K562 (cell line): Measurements from ENCODE around the gene WDR93. TPM values are rescaled to one million over a fixed set of nuclear protein-coding genes. Genes with fewer than 3 reads are reported as not detected.

Experiments
- DNMT1 ChIP-seq: fragments of 450-650 bp; IDR thresholded peaks from 2 replicates; pipeline ENCODE4 v1.6.1; 2016; ENCODE audit warnings: antibody characterized with exemption, mild to moderate bottlenecking
- polyA plus RNA-seq, 8 experiments: library from polyadenylated mRNA; depleted of rRNA in 4 of 8; stranded (reverse) in 5 of 8; unstranded in 3 of 8; fragments of >200 nt; fragmentation: Nextera tagmentation in 2 of 8; fragmentation: Illumina TruSeq in 1 of 8; extraction: Ambion mirVana in 2 of 8; extraction: Trizol in 1 of 8; gene quantifications; 2 replicates each; pipeline versions ENCODE4 v1.2.1 to v1.2.3, GENCODE V29; 2011 to 2014; ENCODE audit warnings: inconsistent platforms in 1 of 8, missing spikeins in 1 of 8
- total RNA-seq, 7 experiments: library from RNA; depleted of rRNA in 6 of 7; stranded (reverse); fragments of >200 nt in 6 of 7; fragmentation: Illumina TruSeq in 2 of 7; extraction: Trizol in 2 of 7; gene quantifications; 2 replicates each; pipeline versions ENCODE4 v1.2.1 to v1.2.3, GENCODE V29; 2011 to 2021; ENCODE audit warnings: low replicate concordance in 1 of 7
- TF ChIP-seq, protein P1 (sequence below): sonication (generic); formaldehyde crosslinking; IDR thresholded peaks from 2 replicates; pipeline ENCODE4 v1.8.0; 2023; ENCODE audit warnings: missing genetic modification reagents, mild to moderate bottlenecking, borderline replicate concordance
- TF ChIP-seq, protein P2 (sequence below): sonication (generic); formaldehyde crosslinking; IDR thresholded peaks from 2 replicates; pipeline ENCODE4 v1.8.1; 2022; ENCODE audit warnings: missing genetic modification reagents

The WDR93 gene
- total and polyA plus RNA-seq, 9 of the 15 experiments (the other 6 are each of a cell fraction or from before 2014, with no cell fraction given): not detected

DNA sequence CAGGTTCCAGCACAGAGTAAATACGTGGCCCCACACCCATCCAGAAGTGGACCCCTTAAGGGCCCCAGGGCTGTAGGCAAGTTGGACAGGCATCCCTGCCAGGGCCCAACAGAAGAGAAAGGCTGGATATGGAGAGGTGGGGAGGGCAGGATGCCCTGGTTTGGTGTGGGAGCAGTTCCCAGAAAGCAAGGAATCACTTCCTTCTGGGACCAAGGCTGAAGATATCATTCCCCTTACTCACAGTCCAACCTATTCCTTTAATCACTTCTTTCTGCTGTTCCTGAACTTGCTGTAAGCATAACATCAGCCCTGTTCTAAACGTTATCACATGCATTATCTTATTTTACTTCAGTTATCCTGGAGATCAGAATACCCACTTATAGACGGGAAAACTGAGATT lies 79.4 kb downstream of the WDR93 start (continued):
- TF ChIP-seq, protein P1, sequence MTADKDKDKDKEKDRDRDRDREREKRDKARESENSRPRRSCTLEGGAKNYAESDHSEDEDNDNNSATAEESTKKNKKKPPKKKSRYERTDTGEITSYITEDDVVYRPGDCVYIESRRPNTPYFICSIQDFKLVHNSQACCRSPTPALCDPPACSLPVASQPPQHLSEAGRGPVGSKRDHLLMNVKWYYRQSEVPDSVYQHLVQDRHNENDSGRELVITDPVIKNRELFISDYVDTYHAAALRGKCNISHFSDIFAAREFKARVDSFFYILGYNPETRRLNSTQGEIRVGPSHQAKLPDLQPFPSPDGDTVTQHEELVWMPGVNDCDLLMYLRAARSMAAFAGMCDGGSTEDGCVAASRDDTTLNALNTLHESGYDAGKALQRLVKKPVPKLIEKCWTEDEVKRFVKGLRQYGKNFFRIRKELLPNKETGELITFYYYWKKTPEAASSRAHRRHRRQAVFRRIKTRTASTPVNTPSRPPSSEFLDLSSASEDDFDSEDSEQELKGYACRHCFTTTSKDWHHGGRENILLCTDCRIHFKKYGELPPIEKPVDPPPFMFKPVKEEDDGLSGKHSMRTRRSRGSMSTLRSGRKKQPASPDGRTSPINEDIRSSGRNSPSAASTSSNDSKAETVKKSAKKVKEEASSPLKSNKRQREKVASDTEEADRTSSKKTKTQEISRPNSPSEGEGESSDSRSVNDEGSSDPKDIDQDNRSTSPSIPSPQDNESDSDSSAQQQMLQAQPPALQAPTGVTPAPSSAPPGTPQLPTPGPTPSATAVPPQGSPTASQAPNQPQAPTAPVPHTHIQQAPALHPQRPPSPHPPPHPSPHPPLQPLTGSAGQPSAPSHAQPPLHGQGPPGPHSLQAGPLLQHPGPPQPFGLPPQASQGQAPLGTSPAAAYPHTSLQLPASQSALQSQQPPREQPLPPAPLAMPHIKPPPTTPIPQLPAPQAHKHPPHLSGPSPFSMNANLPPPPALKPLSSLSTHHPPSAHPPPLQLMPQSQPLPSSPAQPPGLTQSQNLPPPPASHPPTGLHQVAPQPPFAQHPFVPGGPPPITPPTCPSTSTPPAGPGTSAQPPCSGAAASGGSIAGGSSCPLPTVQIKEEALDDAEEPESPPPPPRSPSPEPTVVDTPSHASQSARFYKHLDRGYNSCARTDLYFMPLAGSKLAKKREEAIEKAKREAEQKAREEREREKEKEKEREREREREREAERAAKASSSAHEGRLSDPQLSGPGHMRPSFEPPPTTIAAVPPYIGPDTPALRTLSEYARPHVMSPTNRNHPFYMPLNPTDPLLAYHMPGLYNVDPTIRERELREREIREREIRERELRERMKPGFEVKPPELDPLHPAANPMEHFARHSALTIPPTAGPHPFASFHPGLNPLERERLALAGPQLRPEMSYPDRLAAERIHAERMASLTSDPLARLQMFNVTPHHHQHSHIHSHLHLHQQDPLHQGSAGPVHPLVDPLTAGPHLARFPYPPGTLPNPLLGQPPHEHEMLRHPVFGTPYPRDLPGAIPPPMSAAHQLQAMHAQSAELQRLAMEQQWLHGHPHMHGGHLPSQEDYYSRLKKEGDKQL: no peak
- TF ChIP-seq, protein P2, sequence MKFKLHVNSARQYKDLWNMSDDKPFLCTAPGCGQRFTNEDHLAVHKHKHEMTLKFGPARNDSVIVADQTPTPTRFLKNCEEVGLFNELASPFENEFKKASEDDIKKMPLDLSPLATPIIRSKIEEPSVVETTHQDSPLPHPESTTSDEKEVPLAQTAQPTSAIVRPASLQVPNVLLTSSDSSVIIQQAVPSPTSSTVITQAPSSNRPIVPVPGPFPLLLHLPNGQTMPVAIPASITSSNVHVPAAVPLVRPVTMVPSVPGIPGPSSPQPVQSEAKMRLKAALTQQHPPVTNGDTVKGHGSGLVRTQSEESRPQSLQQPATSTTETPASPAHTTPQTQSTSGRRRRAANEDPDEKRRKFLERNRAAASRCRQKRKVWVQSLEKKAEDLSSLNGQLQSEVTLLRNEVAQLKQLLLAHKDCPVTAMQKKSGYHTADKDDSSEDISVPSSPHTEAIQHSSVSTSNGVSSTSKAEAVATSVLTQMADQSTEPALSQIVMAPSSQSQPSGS (CRISPR knock-in tag): no peak
- TF ChIP-seq DNMT1: no peak
